K562 treated with DMSO at 1 percent for 12 hours (cell line): ENCODE data around the gene CCDC102A. TPM values are rescaled to one million over a fixed set of nuclear protein-coding genes. Genes with fewer than 3 reads are reported as not detected.

ENCODE experiments used
- total RNA-seq: library from RNA; unstranded; fragments of 300-600 nt; gene quantifications from 2 replicates; pipeline ENCODE4 v1.2.3, GENCODE V29; 2022; ENCODE audit not compliant: insufficient read depth

Gene CCDC102A
- 4.5 and 5.0 TPM in 2 replicates for total RNA-seq

DNA sequence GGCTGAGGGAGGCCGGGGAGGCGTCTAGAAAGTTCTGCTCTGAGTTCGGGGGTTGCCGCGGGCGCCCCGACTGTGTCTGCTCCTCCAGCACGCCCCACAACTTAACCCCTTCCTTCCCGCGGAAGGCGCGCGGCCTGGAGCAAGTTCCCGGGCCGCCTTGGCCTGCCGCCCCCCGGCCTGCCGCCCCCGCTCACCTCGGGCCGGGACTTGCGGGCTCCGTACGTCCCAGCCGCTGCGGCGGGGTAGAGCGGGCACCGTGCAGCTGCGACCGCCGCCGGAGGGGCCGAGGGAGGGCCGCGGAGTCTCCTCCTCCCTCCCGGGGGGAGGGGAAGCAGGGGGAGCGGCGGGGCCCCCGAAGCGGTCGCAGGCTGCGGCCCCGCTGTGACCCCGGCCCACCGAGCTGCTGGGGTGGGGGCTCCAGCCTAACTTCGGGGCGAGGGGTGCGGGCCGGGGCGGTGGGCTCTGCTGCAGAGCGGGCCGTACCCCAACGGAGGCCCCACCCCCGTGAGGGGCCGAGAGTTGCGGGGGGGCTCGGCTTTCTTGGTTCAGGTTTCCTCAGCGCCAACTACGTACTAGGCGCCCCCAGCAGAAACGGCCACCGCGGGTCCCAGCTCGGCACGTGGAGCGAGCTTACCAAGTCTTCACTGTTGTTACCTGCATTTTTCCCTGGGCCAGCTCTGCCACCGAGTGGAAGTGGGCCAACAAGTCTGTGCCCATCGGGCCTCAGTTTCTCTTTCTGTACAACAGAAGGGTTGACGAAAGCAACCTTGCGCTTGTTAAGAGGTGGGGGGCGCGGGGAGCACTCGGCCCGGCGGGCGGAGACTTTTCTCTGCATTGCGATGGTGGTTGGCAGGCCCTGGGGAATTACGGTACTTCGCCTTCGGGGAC, at the start of gene CCDC102A:
TSS of gene CCDC102A (minus strand) at position 266 of the 888 bp plus-strand sequence. CDS start 7,394 bp downstream, outside the sequence.

DNA sequence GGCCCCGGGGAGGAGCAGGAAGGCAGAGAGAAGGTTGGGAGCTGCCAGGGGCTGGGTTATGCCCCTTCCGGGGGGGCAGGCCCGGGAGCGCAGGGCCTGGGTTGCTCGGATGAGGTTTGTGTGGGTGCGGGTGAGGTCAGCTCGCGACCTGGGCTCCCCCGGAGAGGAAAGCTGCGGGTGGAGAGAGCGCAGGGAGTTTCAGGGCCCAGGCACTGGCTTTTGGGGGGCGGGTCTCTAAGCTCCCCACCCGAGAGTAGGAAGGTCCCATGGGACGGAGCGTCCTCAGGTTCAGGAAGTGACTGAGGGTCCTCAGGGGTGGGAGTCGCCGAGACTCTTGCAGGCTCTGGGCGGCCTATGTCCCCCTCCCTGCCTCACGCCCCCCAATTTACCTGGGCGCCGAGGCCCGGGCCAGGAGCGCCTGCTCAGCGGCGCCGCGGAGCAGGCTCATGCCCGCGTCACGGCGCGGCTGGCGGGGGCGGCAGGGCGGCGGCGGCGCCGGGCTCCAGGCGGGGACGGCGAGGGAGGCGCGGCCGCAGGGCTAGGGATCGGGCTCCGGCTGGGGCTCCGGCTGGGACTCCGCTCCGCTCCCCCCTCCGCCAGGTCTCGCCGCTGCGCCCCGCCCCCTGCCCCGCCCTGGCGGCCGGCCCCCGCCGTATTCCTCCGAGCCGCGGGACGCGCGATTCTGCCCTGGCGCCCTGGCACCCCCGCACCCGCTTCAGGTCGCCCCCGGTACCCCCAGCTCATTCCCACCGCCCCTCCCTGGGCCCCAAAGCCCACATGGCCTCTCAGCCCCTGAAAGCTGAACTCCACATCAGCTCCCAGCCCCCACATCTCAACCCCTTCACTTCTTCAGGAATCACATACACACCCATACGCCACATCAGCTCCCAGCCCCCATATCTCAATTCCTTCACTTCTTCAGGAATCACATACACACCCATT, 50.2 kb downstream of the CCDC102A start, which contains the start of gene DOK4:
TSS of gene DOK4 (minus strand) at position 578 of the 942 bp plus-strand sequence. CDS start 6,986 bp downstream, outside the sequence.

DNA sequence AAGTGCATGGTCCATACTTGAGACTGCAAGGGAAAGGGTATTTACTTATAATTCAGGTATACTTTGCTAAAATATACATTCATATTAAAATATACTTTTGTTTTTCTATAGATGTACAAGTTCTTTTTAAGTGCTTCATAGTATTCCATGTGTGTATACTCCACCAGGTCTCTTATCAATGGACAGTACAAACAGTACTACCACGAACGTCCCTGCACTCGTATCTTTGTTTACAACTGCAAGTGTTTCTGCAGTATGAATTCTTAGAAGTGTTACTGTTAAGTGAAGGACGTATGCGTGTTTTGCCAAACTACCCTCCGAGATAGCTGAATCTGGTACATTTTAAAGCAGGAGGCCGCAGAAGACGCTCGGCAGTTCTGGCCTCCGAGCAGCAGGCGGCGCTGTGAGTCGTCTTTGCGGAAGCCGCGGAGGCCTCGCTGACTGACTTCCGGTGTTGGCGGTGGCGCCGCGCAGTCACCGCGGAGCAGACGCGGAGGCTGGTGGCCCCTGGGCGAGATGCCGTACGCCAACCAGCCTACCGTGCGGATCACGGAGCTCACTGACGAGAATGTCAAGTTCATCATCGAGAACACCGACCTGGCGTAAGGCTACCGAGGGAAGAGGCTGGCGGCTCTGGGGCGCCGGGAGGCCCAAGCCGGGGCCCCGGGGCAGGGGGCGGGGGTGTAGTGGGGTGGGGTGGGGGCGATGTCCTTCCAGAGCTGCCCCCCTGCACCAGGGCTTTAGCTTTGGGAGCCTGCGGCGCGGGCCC, 74.0 kb downstream of the CCDC102A start, which contains the start of gene POLR2C:
TSS of gene POLR2C (plus strand) at position 471 of the 769 bp plus-strand sequence. CDS start at position 517, 46 bp downstream.

Other genes starting within 250 kb of the CCDC102A start
- gene CCL22, start 177.8 kb downstream of the CCDC102A start, total RNA-seq, result not detected in 2 replicates
- gene CX3CL1, start 164.1 kb downstream of the CCDC102A start, total RNA-seq, result not detected in 2 replicates
- not detected in 2 replicates for gene CCL17, start 131.8 kb downstream of the CCDC102A start, total RNA-seq
- 46.4 and 56.0 TPM in 2 replicates for gene CIAPIN1, start 89.2 kb downstream of the CCDC102A start, total RNA-seq
- gene COQ9, start 89.1 kb downstream of the CCDC102A start, total RNA-seq, result 45.5 and 54.2 TPM in 2 replicates
- gene POLR2C, start 73.9 kb downstream of the CCDC102A start, total RNA-seq, result 64.5 and 127 TPM in 2 replicates
- gene DOK4, start 50.1 kb downstream of the CCDC102A start, total RNA-seq, result 7.6 and 18.3 TPM in 2 replicates
- gene ADGRG5, start 6.1 kb upstream of the CCDC102A start, total RNA-seq, result 0.28 and 1.8 TPM in 2 replicates
- gene ADGRG1, start 92.1 kb upstream of the CCDC102A start, total RNA-seq, result 0.22 and 0.57 TPM in 2 replicates
- 1.8 TPM in 1 of 2 replicates, not detected in the other for gene ADGRG3, start 131.7 kb upstream of the CCDC102A start, total RNA-seq
- 0.48 TPM in 1 of 2 replicates, not detected in the other for gene DRC7, start 158.2 kb upstream of the CCDC102A start, total RNA-seq
- 29.3 and 30.0 TPM in 2 replicates for gene KATNB1, start 199.2 kb upstream of the CCDC102A start, total RNA-seq